SKM-1 (cell line): ENCODE data around the gene PLSCR2.
"Not testable (repeated sequence)": the region's sequence is repeated elsewhere in the genome, so short reads cannot be mapped to it uniquely, and the experiment has no call there.

Source experiments
- DNase-seq: peaks from one replicate; lab custom pipeline; 2025; ENCODE audit not compliant: unreplicated experiment; lab: John Stamatoyannopoulos, UW

PLSCR2 gene

GRCh38 chr3:146469150-146470017 is at the start of gene PLSCR2:
PLSCR2 (minus strand) TSS chr3:146469561; CDS start chr3:146459904, 9,657 bp downstream.
- DNase-seq: no peak

- no peak for DNase-seq
These were observed 48.5 kb upstream of the PLSCR2 start for GRCh38 chr3:146517684-146518435.

GRCh38 chr3:146513386-146514051 is 44.2 kb upstream of the PLSCR2 start:
- no peak for DNase-seq

- no peak for DNase-seq
These were observed 42.2 kb upstream of the PLSCR2 start for GRCh38 chr3:146511402-146512134.

- DNase-seq: no peak
These were observed 38.2 kb upstream of the PLSCR2 start for GRCh38 chr3:146507331-146508120.

GRCh38 chr3:146505516-146505915 is 36.2 kb upstream of the PLSCR2 start:
- no peak for DNase-seq

GRCh38 chr3:146504498-146505197 is 35.3 kb upstream of the PLSCR2 start:
- no peak for DNase-seq

GRCh38 chr3:146503461-146504202 is 34.3 kb upstream of the PLSCR2 start:
- DNase-seq: no peak

GRCh38 chr3:146502887-146503460 is 33.6 kb upstream of the PLSCR2 start:
- DNase-seq: no peak

- DNase-seq: no peak
These were observed 32.4 kb upstream of the PLSCR2 start for GRCh38 chr3:146501752-146502151.

GRCh38 chr3:146499701-146500100 is 30.3 kb upstream of the PLSCR2 start:
- DNase-seq: no peak

GRCh38 chr3:146498002-146498736 is 28.8 kb upstream of the PLSCR2 start:
- no peak for DNase-seq

- not testable (repeated sequence) for DNase-seq
These were observed 27.9 kb upstream of the PLSCR2 start for GRCh38 chr3:146497145-146497843.

GRCh38 chr3:146496726-146497125 is 27.4 kb upstream of the PLSCR2 start:
- DNase-seq: no peak

GRCh38 chr3:146496251-146496650 is 26.9 kb upstream of the PLSCR2 start:
- no peak for DNase-seq

- DNase-seq: no peak
These were observed 24.4 kb upstream of the PLSCR2 start for GRCh38 chr3:146493761-146494160.

GRCh38 chr3:146493221-146493620 is 23.9 kb upstream of the PLSCR2 start:
- no peak for DNase-seq
